WI38 (cell line): Measurements from ENCODE around the gene CLEC6A.

Source experiments
- H3K4me3 ChIP-seq: 2 replicates; pipeline ENCODE4 v1.5.1; 2011; ENCODE audit warnings: low read depth, mild to moderate bottlenecking, control low read depth, low read length
- TF ChIP-seq, protein P1 (sequence below): IDR thresholded peaks from 2 replicates; pipeline ENCODE4 v1.5.1; 2012; ENCODE audit warnings: low read depth, mild to moderate bottlenecking, control low read depth, low read length

CLEC6A gene

DNA sequence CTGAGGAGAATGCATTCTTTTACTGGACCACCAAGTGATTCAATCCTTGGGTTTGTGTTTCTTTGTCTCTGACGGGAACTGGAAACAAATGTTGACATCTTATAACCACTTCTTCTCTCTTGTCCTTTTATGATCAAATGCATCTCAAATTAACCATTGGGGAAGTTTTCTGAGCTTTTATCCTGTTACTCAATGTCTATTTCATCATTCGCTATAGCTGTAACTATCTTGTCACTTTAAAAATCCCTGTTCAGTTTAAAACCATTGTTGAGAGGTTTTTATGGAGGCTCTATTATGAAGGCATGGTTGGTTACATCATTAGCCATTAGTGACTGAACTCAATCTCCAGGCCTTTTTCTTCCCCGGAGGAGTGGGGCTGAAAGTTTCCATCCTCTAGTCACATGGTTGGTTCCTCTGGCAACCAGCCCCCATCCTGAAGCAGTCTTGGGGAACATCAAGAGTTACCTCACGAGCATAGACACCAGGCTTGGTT lies 2.7 kb upstream of the CLEC6A start:
- TF ChIP-seq, protein P1, sequence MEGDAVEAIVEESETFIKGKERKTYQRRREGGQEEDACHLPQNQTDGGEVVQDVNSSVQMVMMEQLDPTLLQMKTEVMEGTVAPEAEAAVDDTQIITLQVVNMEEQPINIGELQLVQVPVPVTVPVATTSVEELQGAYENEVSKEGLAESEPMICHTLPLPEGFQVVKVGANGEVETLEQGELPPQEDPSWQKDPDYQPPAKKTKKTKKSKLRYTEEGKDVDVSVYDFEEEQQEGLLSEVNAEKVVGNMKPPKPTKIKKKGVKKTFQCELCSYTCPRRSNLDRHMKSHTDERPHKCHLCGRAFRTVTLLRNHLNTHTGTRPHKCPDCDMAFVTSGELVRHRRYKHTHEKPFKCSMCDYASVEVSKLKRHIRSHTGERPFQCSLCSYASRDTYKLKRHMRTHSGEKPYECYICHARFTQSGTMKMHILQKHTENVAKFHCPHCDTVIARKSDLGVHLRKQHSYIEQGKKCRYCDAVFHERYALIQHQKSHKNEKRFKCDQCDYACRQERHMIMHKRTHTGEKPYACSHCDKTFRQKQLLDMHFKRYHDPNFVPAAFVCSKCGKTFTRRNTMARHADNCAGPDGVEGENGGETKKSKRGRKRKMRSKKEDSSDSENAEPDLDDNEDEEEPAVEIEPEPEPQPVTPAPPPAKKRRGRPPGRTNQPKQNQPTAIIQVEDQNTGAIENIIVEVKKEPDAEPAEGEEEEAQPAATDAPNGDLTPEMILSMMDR = no peak
- no peak overlapping the region for H3K4me3 ChIP-seq

- TF ChIP-seq, protein P1 = no peak
- H3K4me3 ChIP-seq = no peak overlapping the region
Observed at GRCh38 chr12:8453796-8454195, 2.0 kb upstream of the CLEC6A start.

DNA sequence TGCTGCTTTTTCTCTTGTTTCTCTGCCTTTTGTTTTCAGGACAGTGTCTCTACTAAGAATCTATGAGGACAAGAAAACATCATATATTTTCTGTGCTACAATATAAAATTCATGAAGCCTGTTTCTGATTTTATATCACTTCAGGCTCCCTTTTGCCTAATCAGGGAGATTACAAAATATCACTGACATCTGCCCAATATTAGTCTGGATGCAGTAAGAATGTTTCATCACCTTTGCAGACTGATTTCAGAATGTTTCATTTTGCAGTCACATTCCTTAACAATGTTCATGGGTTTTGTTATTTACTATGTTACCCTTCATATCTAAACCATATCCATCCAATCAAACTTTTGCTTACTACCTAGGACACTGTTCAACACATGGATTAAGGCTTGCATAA lies 491 bp upstream of the CLEC6A start:
- TF ChIP-seq, protein P1 = no peak
- H3K4me3 ChIP-seq = no peak overlapping the region

DNA sequence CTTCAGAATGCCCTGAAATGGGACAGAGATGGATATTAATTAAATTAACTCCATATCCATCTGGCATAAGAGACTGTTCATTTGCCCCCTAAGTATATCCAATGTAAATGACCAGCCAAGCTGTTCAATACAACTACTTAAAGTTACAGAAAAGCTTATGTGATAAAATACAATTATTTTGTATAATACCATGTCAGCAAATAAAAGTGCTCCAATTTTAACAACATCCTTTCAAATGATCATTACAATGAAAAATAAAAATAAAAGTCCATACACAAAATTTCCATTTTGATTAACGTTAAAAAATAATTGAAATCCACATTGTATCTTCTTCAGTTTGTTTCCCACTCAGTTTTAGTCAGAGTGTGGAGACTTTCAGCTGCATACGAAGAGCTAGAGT lies 5.7 kb downstream of the CLEC6A start:
- no peak overlapping the region for H3K4me3 ChIP-seq
- TF ChIP-seq, protein P1 = no peak

DNA sequence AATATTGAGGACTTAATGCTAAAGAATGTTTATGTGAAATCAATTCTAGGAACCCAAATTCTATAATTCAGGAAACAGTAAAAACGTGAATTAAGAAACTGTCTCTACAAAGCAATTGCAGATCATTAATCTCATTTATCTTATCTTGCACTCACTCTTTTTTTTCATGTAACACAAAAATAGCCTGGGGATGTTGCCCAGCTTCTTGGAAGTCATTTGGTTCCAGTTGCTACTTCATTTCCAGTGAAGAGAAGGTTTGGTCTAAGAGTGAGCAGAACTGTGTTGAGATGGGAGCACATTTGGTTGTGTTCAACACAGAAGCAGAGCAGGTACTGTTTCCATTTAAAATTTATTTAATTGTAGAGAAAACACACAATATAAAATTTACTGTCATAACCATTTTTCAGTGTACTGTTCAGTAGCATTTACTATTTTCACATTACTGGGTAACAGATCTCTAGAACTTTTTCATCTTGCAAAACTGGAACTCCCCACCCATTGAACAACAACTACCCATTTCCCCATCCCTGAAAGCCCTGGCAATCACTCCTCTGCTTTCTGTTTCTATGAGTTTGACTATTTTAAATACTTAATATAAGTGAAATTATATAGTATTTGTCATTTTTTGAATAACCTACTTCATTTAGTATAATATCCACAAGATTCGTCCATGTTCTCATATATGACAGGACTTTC lies 9.7 kb downstream of the CLEC6A start:
- TF ChIP-seq, protein P1 = no peak

GRCh38 chr12:8466241-8466640 lies 10.5 kb downstream of the CLEC6A start:
- H3K4me3 ChIP-seq = no peak overlapping the region
- TF ChIP-seq, protein P1 = no peak

More for the DNA sequence above, 9.7 kb downstream of the CLEC6A start:
- no peak overlapping the region for H3K4me3 ChIP-seq

- H3K4me3 ChIP-seq = no peak overlapping the region
- TF ChIP-seq, protein P1 = no peak
Observed at GRCh38 chr12:8471090-8471489, 15.3 kb downstream of the CLEC6A start.
